Measurements from ENCODE around the gene CCNF.
"Not testable (repeated sequence)": the region's sequence is repeated elsewhere in the genome, so short reads cannot be mapped to it uniquely, and the experiment has no call there.

The CCNF gene

DNA sequence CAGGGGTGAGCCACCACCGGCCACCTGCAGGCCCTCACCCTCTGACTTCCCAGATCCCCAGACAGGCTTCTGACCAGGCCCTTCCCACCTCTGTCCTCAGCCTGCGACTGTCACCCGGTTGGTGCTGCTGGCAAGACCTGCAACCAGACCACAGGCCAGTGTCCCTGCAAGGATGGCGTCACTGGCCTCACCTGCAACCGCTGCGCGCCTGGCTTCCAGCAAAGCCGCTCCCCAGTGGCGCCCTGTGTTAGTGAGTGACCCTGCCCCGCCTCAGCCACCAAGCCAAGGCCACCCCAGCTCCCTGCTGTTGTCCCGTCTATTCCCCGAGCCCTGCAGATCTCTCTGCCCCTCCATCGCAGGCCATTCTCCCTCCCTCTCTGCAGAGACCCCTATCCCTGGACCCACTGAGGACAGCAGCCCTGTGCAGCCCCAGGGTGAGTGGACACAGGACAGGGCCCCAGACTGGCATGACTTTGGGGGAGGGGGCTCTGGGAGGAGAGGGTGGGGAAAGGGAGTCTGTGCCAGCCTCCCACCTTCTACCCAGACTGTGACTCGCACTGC is 43.7 kb downstream of the CCNF start:
- DNase-seq, result no peak

GRCh38 chr16:2473446-2473926 is 44.2 kb downstream of the CCNF start:
- DNase-seq, result no peak

DNA sequence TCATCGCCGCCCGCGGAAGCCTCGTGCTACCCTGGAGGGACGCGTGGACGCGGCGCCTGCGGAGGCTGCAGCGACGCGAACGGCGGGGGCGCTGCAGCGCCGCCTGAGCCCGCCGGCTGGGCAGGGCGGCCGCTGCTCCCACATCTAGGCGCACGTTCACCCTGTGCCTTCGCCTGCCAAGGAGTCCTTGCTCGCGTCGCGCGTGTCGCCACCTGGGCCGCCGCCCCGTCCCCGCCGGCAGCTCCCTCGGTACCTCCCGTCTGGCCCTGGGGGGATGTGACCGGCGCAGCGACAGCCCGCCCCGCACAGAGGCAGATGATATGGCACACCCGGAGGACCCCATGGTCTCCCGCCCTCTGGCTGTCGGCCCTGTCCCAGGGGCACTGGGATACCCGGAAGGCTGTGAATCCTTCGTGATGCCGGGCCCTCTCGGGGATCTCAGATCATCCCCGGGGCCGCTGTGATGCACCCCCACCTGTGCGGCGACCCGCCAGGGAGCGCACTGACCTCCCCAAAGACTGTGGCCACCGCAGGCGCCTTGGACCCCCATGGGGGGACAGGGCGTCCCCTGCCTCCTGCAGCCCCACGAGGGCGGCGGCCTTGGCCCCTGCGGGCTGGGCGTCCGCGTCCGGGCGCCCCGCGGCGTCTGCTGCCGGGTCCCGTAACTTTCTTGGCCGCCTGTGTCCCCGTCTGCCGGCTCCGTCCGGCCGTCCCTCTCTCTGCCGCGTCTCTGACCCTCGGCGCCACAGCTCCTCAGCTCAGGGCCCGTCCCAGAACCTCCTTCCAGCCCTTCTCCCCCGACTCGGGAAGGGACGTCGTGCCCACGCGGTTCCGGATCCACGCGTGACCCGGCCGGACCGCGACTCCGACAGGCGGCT is 45.0 kb downstream of the CCNF start:
- DNase-seq, result no peak

- peak; percentile 60 for DNase-seq
Measured at GRCh38 chr16:2474877-2475412, 45.7 kb downstream of the CCNF start, which contains the start of gene TBC1D24. TBC1D24 (plus strand) TSS chr16:2475127; CDS start chr16:2496149, 21,022 bp downstream.

- no peak for DNase-seq
Measured at GRCh38 chr16:2475413-2476344, 46.4 kb downstream of the CCNF start.

GRCh38 chr16:2476345-2476720 is 47.1 kb downstream of the CCNF start:
- no peak for DNase-seq

GRCh38 chr16:2476741-2477140 is 47.5 kb downstream of the CCNF start:
- no peak for DNase-seq

- no peak for DNase-seq
Measured at GRCh38 chr16:2477327-2477726, 48.1 kb downstream of the CCNF start.

- no peak for DNase-seq
Measured at GRCh38 chr16:2478279-2478678, 49.0 kb downstream of the CCNF start.

DNA sequence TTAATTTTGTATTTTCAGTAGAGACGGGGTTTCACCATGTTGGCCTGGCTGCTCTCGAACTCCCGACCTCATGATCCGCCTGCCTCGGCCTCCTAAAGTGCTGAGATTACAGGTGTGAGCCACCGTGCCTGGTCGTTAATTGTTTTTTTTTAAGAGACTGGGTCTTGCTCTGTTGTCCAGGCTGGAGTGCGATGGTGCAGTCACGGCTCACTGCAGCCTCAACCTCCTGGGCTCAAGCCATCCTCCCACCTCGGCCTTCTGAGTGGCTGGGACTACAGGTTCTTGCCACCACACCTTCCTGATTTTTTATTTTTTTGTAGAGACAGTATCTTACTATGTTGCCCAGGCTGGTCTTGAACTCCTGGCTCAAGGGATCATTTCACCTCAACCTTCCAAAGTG is 50.7 kb downstream of the CCNF start:
- DNase-seq, result not testable (repeated sequence)

GRCh38 chr16:2480948-2481347 is 51.7 kb downstream of the CCNF start:
- no peak for DNase-seq

GRCh38 chr16:2481676-2482075 is 52.4 kb downstream of the CCNF start:
- DNase-seq, result no peak

DNA sequence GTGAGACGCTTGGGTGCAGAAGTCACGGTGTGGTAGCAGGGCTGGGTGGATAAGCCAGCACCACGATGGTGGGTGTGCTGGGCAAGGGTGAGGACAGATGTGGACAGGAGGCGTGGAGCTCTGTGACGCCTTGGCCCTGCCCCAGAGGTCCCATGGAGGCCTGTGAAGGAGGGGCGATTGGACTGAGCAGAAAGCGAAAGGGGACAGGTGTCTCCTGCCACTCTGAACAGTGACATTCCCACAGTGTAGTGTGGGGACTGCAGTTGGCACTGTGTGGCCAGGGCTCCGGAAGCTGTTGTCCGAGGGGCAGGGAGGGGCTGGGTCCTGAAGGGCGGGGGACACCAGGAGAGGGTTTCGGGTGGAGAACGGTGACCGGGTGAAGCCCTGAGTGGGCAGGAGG is 53.0 kb downstream of the CCNF start:
- no peak for DNase-seq

DNA sequence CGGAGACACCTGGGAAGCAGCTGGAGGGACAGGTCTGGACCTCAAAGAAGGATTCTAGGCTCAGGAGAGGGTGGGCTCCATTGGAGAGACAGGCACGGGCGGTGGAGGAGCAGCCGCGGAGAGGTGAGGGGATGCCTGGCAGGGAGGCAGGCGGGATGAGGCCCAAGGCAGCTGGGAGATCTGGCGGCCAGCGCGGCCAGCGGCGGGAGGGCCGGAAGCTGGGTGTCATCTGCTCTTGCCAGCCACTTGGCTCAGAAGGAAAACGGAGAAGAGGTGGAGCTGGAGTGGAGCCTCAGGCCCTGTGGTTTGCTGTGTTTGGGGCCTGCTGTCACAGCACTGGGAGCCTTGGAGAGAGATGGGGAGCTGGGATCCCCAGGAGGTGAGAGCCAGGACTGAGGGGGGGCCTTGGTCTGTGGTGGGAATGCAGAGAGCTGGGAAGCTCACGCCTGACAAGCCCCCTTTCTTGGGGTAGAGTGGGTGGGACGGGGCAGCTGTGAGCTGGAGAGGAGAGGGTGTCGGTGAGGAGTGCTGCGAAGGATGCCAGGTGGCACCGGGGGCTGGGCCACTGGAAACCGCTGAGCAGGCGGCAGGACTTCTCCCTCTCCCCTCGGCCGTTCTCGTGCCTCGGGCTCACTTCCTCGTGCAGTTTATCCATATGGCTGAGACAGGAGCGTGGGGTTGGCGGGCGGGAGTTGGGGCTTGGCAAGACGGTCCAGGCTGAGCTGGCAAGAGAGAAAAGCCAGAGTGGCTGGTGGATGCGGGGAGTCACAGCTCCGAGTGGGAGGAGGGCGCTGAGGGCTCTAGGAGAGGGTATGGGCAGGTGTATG is 53.7 kb downstream of the CCNF start:
- DNase-seq, result no peak

- no peak for DNase-seq
Measured at GRCh38 chr16:2483939-2484897, 55.0 kb downstream of the CCNF start.

GRCh38 chr16:2484898-2485508 is 55.8 kb downstream of the CCNF start:
- no peak for DNase-seq

DNA sequence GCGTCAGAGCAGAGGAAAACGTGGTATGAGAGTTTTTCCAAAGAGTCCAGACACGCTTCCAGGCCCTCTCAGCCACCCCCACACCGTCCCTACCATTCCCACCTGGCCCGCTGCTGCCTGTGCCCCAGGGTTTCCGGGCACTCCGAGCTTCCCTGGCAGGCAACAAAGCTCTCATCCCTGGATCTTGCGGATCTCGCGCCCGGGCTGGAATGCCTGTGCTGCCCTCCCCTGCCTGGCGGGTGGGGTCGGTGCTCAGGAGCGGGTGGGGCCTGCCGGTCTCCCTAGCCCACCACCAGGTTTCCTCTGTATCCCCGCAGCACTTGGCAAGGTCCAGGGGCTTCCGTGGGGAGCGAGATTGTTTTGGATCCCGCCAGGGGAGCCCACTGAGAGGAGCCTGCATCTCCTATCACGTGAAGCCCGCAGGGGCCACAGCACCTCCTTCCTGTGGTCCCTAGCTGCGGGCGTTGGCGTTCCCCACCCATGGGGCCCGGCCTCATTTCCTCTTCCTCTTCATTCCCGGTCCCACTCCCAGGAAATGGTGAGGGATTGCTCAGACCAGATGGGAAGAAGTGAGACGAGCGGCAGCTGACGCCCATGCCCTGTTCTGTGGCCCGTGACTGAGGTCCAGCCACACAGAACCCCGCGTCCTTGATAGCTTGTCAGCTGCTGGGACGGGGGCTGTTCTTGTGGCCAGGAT is 56.7 kb downstream of the CCNF start:
- DNase-seq, result no peak

- DNase-seq, result peak; percentile 62
Measured at GRCh38 chr16:2486645-2487516, 57.6 kb downstream of the CCNF start.

- DNase-seq, result no peak
Measured at GRCh38 chr16:2487517-2487842, 58.2 kb downstream of the CCNF start.

Data from GF-D8 (cell line).